C4-2B (cell line): ENCODE measurements around the gene IDH3B.

Experiments used
- CTCF ChIP-seq: fragments of 450-650 bp; conservative IDR thresholded peaks from 2 replicates; pipeline ENCODE4 v1.5.1; 2017; ENCODE audit warnings: mild to moderate bottlenecking
- ZFX ChIP-seq: fragments of 450-650 bp; IDR thresholded peaks from 2 replicates; pipeline ENCODE4 v1.6.1; 2017

- TF ChIP-seq CTCF (no peak), ZFX (no peak)
Measured at GRCh38 chr20:2657241-2657640, 6.8 kb downstream of the IDH3B start.
